HuH-7.5 (cell line): ENCODE data around the gene RCN1.
"Not testable (repeated sequence)": the region's sequence is repeated elsewhere in the genome, so short reads cannot be mapped to it uniquely, and the experiment has no call there.

Experiments
- DNase-seq: peaks from one replicate; pipeline ENCODE4 v3.0.0; 2011; ENCODE audit warnings: low spot score

RCN1 gene

DNA sequence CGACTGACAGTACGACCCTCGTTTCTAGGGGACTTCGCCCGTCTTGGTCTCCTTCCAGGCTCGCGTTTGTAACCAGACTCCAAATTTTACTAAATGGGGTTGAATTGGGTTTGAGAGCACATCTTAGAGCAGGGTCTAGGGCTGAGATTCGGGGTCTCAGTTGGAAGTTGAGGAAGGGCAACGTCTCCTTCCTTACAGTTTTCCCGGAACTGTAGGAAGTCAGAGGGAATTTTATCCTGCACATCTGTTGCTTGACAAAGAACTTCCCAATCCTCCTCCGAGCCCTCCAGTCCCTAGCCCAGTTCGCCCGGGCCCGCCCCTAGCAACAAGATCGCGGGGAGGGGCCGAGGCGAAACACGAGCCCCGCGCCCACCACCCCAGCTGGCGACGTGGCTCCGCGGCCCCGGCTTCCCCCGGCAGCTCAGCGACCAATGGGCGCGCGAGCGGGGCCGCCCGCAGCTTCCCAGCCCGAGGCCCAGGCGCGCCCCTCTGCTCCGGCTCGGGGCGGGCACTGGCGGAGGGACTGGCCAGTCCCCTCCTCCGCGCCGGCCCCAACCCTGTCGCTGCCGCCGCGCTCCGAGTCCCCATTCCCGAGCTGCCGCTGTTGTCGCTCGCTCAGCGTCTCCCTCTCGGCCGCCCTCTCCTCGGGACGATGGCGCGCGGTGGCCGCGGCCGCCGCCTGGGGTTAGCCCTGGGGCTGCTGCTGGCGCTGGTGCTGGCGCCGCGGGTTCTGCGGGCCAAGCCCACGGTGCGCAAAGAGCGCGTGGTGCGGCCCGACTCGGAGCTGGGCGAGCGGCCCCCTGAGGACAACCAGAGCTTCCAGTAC, at the start of gene RCN1:
TSS of gene RCN1 (plus strand) at position 530 of the 826 bp plus-strand sequence. CDS start at position 653, 123 bp downstream.
- peak; percentile 56 for DNase-seq

DNA sequence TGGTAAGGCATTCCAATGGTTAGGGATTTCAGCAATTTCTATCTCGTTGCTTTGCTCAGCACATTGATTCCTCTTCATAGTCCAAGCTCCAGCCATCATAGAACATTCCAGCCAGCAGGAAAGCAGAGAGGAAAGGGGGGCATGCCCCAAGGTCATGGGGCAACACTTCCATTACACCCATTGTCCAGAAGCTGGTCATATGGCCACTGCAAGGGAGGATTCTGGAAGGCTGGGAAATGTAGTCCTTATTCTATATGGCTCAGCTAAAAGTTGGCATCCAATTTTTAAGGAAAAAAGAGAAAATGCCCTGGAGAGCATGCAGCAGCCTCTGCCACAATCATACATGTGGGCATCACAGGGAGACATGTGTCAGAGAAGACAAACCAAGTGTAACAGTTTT, 47.1 kb upstream of the RCN1 start:
- no peak for DNase-seq

DNA sequence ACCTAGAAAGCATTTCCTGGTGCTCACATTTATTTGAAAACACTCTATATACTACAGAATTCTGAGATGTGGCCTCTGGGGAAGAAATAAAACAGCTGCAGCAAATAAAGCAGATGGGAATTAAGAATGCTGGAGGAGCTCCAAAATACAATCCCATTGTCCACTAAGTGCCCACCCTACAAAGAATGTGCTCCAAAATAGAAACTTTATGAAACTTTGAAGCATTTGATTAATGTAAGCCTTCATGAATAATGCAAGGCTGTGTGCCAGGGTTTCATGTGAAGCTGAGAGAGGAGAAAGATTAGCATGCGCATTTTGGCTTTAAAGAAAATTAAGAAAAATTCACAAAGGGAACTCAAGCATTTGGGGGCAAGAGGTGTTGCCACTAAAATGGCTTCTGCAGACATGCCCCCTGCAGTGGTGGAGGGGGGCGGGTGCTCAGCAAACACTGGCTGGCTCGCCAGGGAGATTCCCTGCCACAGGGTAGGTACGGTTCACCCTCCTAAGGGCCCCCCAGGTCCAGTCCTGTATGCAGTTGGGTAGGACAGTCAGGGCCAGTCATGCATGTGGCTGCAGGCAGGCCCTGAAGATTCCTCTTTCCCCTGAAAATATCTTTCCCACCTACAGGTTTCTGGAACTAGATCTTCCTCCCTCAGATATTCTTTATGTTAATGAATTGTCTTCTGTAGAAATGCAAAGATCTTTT, 46.6 kb upstream of the RCN1 start:
- no peak for DNase-seq

DNA sequence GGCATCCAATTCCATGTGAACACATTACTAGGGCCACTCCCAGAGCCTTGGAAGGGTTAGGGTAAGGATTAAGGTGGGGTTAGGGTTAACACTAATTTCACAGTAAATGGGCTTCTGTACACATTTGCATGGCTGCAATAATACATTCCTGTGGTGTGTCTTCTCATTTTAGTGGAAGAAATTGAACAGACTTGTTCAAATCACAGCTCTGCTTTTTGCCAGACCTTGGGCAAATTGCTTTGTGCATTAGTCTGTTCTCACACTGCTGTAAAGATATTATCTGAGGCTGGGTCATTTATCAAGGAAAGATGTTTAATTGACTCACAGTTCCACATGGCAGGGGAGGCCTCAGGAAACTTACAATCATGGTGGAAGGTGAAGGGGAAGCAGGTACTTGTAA, 45.4 kb upstream of the RCN1 start:
- no peak for DNase-seq

DNA sequence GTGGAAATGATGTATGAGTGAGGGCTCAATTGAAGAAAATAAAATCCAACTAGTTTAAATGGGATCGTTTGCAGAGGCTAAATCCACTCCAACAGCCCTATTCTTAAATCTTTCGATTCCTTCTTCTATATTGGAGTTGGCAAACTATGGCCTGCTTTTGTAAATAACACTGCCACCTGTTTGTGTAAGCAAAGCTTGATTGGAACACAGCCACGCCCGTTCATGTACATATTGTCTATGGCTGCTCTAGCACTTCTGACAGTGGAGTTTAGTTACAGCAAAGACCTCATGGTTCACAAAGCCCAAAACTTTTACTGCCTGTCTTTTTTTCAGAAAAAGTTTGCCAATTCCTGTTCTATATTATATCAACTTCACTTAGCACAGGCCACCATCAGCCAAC, 40.6 kb upstream of the RCN1 start:
- DNase-seq, result no peak

DNA sequence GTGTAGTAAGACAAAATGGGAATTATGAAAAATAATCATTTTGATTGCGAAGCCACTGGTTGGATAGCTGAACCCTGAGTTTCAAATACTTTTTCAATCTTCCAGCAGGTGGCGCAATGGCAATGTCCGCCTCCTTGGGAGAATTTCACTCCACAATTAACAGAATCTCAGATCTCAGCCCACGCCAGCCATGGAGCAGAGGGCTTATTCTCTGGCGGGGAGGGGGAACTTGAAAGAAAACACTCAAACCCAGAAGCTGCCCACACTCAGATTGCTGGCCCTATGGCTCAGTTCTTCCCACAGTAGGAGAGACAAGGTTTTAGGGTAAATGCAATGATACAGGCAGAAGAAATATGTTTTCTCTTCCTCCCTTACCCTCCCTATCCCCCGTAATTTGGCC, 38.7 kb upstream of the RCN1 start:
- peak; percentile 26 for DNase-seq

DNA sequence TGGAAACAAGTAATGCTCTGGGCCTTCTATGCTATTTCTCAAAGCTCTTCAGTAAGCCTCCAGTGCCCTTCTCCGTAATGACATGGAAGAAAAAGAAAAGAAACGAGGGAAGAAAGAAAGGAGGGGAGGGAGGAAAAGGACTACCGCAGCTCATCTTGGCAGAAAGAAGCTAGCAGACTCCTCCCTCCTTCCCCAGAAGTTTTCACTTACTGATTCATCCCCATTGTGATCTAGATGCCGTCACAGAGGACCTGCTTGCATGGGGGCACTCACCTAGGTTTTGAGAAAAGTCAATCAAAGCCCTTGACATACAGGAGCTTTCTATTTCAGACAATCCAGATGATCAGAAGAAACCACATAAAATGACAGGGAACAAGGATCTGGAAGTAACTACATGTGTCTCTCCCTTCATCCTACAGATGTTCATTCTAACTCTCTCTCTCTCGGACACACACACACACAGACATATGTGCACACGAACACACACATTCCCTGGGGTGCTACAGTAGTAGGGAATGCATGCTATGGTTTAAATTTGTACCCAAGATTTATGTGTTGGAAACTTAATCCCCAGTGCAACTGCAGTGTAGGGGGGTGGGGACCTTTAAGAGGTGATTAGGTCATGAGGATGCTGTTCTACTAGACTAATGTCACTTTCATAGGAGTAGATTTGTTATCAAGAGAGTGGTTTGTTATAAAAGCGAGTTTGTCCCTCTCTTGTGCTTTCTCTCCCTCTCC, 37.6 kb upstream of the RCN1 start:
- DNase-seq, result no peak

DNA sequence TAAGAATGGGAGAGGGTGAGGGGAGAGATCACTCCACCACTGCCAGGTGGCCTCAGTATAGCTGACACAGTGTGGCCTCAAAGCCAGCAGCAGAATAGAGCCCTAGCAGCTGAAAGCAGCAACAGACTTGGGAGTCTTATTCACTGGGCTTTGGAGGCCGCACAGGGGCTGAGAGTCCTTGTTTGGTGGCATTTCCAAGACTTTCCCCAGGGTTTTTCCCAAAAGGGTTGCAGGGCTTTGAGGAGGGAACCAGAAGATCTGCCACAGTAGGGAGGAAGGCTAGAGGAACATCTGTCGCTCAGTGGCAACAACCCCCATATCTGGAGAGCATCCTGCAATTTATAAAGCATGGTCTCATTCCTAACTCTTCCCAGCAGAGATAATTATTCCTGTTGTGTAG, 35.0 kb upstream of the RCN1 start:
- DNase-seq, result no peak

DNA sequence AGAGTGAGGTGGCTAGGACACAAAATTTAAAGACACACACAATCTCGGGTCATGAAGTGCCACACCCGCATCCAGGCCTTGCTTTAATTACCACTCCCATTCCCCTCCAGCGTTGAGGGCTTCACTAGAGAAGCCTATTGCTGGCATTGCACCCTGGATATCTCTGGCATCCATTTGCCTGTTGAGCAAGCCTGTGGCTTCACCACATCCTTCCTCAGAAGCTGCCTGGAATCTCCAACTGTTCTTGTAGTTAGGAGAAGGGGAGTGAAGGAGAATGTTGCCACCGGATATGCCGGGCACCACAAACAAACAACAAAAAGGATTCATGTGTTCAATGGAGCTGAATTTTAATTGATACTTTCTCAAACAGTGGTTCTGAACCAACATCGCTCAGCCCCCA, 34.4 kb upstream of the RCN1 start:
- DNase-seq, result no peak

DNA sequence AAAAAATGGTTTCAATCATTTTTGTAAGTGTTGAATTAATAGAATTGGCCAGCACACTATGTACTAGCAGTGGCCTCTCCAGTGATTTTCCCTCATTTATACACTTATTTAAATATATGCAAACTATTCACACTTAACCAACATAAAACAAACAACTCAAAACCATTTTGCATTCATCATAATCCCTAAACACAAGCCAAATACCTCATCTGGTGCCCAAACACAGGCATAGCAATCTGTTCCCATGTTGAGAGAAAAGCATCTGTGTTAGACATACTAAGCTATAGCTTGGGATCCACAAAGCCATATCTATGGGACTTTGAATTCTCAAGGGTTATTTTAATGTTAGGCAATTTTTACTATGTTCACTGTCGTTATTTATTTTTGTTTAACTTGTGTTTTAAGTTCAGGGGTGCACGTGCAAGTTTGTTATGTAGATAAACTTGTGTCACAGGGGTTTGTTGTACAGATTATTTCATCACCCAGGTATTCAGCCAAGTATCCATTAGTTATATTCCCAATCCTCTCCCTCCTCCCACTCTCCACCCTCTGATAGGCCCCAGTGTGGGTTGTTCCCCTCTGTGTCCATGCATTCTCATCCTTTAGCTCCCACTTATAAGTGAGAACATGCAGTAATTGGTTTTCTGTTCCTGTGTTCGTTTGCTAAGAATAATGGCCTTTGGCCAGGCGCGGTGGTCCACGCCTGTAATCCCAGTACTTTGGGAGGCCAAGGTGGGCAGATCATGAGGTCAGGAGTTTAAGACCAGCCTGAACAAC, 31.0 kb upstream of the RCN1 start:
- DNase-seq, result no peak

DNA sequence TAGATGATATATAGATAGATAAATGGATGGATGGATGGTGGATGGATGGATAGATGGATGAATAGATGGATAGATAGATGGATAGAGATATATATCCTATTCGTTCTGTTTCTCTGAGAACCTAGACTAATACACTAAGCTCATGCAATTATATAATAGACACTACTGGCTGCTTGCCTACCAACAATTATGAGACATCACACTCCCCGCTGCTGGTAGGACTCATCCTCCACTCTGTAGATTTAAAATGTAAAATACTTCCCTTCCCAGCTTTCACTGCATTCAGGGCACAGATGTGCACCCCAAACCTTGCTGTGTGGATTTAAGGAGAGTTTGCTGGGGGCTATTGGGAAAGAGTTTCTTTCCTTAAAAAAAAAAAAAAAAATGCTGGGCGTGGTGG, 28.3 kb upstream of the RCN1 start:
- DNase-seq, result no peak

DNA sequence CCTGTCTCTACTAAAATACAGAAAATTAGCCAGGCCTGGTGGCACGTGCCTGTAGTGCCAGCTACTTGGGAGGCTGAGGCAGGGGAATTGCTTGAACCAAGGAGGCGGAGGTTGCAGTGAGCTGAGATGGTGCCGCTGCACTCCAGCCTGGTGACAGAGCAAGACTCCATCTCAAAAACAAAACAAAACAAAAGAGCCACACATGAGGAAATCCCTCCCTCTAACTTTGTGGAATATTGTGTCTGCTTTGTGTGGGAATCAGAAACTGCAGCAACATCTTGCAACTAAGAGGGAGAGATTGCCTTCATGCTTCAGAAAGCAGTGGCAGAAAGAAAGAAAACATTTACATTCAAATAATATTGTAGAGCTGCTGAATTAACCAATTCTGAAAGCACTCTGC, 27.8 kb upstream of the RCN1 start:
- DNase-seq, result not testable (repeated sequence)

DNA sequence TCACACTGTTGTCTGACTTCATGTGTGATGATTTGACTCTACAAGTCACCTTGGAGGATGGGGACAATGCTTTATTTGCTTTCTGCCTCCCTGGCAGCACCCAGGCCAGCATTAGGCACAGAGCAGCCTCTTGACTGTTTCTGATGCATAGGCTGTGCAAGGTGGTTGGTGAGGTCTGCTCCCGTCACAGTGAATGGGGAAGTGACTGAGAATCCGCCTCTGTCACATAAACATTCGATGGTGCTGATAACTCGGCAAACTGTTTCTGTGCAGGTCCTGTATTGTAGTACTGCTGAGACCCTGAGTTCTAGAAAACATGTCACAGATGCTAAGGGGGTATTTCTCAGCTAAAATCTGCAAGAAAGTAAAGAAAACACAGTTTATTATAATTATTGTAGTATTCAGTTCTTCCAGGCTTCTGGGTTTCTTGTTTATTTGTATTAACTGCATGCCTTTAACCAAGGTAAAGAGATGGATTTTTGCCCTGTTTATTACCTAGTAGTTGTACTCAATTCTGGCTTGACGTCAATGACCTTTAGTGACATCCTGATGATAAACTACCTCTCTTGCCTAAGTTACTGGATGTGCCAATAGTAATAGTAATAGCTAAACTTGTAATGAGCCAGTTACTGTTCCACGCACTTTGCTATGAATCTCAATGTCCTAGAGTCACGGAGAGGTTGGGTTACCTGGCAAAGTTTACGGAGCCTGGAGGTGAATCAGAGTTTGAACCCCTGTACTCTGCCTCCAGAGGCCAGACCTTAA, 24.8 kb upstream of the RCN1 start:
- DNase-seq, result no peak

DNA sequence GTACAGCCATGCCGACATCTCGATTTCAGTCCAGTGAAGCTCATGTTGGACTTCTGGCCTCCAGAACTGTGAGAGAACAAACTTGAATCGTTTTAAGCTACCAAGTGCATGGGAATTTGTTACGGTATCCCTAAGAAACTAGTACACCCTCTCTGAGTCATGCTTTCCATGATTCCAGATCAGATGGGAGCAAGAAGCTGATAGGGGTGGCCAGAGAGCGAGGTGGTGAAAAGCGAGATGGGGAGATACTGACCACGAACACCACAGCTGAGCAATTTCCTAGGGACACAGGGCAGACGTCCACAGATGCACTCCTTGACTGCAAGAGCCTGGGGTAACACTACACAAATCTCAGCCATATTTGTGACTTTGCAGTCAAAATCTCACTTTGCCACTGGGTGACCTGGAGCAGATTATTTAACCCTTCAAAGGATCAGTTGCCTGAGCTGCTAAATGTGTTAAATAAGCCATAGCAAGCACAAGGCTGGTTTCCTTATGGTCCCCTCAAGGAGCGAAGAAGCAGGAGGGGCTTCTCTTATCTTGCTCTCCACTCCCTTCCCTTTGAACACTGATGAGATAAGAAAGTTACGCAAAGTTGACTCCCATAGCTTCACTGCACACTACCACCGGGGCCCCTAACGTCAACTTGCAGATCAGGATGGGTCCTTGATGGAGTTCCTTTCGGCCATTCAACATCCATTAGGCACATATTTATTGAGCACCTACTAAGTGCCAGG, 22.6 kb upstream of the RCN1 start:
- no peak for DNase-seq

DNA sequence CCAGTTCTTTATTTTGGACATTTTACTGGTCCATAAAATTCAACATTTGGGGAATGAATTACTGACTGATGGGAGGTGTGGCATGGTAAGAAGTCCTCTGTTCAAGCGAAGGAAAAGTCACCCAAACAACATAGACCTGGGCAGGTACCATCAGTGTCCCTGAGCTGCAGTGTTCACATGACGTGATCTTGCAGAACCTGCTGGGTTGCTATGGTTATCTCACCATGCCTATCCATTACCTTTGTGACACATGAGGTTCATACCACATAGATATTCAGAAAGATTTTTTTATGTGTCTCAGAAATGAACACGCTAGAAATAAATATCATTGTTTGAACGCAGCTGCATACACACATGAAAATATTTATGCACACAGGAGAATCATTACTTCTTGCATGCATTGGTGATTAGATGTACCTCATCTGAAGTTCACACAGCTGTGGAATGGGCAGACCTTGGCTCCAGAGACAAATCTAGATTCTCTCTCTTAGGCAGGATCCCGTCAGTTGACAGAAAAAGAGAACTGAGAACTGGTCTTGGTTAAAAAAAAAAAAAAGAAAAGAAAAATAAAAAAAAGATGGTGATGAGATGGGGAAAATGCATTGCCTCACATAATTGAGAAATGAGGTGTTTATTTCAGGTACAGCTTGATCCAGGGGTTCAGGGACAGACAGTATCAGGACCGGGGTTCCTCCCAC, 21.4 kb upstream of the RCN1 start:
- DNase-seq, result no peak

DNA sequence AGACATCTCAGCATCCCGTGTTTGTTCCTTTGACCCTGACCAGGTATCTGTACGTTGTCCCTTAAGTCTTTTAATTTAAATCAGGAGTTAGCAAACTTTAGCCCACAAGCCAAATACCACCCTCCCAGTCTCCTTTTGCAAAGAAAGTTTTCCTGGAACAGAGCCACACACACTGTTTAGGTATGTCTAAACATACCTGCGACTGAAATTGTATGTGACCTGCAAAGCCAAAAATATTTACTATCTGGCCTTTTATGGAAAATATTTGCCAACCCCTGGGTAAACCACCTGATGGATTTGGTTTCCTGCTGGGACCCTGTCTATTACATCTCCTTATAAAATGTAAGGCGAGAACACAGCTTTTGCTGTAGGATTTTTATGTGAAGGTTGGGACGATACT, 20.2 kb upstream of the RCN1 start:
- no peak for DNase-seq

DNA sequence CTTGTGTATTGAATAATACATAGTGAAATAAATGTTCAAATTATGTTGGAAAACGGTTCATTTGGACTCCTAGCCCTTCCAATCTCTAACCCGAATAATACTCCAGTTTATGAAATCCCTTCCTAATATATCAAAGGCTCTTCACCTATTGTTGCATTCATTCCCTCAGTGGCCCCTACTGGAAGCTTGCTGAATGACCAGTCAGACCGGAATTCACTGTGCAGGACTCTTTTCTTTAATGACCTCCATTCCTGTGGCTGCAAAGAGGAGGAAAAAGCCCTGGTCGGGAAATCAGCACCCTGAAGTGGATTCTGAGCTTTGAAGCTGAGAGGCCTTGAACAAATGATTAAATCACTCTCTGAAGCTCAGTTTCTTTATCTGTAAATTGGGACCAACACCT, 19.1 kb upstream of the RCN1 start:
- DNase-seq, result no peak

DNA sequence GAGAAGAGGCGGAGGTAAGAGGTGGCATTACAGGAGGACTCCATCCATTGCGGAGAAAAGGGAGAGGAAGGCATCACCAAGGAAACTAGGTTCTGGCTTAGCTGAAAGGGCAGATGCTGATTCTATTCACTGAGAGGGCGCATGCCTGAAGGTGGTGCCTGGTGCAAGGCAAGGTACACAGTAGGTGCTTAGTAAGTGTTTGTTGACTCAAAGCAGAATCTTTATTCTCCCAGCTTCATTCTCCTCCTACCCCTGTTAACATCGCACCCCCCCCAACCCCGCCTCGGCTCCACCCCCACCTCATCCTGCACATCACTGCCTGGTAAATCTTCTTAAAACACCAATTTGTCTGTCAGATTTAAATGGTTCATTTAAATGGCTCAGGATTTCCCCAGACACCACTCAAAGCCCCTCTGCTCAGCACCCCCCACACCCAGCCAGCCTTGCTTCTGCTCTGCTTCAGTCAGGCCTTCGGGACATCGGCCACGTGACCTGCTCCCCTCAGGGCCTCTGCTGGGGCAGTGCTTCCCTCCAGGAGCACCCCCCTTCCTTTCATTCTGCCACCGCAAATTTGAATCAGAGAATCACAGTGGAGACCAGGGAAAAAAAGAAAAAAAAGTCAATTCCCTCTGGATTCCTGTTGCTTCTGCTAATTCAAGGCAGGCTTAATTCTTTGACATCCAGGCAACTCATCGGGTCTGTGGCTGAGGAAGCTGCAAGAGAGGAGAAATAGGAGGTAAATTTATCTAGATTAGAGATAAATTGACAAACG, 17.8 kb upstream of the RCN1 start:
- no peak for DNase-seq

DNA sequence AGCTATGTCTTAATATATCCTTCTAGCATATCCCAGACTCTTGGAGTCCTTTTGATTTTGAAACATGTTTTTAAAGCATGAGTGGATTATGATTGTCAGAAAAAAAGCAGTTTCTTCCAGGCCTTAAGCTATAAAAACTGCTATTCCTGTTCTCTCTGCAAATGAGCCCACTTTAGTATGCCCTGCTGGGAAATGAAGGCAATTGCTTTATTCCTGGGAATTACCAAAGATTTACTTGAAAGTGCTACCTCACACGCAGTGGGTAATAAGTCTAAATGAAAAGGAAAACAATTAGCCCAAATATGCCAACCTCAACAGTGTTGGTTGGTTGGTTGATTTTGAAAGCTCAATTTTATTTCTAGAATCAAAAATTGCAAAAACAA, 17.2 kb upstream of the RCN1 start:
- DNase-seq, result no peak
